ENCODE results near the gene RAB3GAP2.

- TF ChIP-seq, protein P1, sequence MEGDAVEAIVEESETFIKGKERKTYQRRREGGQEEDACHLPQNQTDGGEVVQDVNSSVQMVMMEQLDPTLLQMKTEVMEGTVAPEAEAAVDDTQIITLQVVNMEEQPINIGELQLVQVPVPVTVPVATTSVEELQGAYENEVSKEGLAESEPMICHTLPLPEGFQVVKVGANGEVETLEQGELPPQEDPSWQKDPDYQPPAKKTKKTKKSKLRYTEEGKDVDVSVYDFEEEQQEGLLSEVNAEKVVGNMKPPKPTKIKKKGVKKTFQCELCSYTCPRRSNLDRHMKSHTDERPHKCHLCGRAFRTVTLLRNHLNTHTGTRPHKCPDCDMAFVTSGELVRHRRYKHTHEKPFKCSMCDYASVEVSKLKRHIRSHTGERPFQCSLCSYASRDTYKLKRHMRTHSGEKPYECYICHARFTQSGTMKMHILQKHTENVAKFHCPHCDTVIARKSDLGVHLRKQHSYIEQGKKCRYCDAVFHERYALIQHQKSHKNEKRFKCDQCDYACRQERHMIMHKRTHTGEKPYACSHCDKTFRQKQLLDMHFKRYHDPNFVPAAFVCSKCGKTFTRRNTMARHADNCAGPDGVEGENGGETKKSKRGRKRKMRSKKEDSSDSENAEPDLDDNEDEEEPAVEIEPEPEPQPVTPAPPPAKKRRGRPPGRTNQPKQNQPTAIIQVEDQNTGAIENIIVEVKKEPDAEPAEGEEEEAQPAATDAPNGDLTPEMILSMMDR (conservative IDR thresholded peaks at IDR 0.05), result no peak
- TF ChIP-seq ZFX (IDR thresholded peaks at IDR 0.05), result no peak
Observed at GRCh38 chr1:220137019-220137786, 135.1 kb downstream of the RAB3GAP2 start.
